H1 (cell line): Measurements from ENCODE around the gene AP4M1.

Experiments
- TAF7 ChIP-seq: optimal IDR thresholded peaks from 2 replicates; pipeline ENCODE3; 2011; ENCODE audit warnings: low read depth, mild to moderate bottlenecking, inconsistent platforms, low read length, moderate library complexity, borderline replicate concordance
- TF ChIP-seq, protein P1 (sequence below), 3 experiments: IDR thresholded peaks; 1 replicate in 2 of 3; 2 replicates in 1 of 3; pipeline versions ENCODE4 v1.5.1 to v1.6.1; 2011; ENCODE audit warnings: low read length in 3 of 3, mild to moderate bottlenecking in 3 of 3, inconsistent platforms in 2 of 3, low read depth in 1 of 3, moderate library complexity in 1 of 3; ENCODE audit not compliant: insufficient read depth in 1 of 3; ENCODE audit errors: control extremely low read depth in 1 of 3

GRCh38 chr7:100102950-100103840, 1.8 kb downstream of the AP4M1 start:
- no peak for TF ChIP-seq TAF7
- TF ChIP-seq, protein P1, sequence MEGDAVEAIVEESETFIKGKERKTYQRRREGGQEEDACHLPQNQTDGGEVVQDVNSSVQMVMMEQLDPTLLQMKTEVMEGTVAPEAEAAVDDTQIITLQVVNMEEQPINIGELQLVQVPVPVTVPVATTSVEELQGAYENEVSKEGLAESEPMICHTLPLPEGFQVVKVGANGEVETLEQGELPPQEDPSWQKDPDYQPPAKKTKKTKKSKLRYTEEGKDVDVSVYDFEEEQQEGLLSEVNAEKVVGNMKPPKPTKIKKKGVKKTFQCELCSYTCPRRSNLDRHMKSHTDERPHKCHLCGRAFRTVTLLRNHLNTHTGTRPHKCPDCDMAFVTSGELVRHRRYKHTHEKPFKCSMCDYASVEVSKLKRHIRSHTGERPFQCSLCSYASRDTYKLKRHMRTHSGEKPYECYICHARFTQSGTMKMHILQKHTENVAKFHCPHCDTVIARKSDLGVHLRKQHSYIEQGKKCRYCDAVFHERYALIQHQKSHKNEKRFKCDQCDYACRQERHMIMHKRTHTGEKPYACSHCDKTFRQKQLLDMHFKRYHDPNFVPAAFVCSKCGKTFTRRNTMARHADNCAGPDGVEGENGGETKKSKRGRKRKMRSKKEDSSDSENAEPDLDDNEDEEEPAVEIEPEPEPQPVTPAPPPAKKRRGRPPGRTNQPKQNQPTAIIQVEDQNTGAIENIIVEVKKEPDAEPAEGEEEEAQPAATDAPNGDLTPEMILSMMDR (IDR thresholded peaks at IDR 0.05; ENCODE audit: control extremely low read depth in 1 of 3, insufficient read depth in 1 of 3, low read depth in 1 of 3, low read length in 3 of 3) = no peak
